SK-N-SH treated with all-trans-retinoic acid at 6 μM for 48 hours (cell line): Measurements from ENCODE around the gene HOMER1.
A peak's percentile ranks its signal among the peaks of the same experiment; 100 is the strongest.

Experiments used
- ATAC-seq: fragments of 200-7000 bp; cut with Tn5 transposase; 3 replicates; pipeline ENCODE4 v1.9.1; 2020; ENCODE audit warnings: mild to moderate bottlenecking, moderate library complexity
- ARNTL ChIP-seq: fragments of 450-650 bp; formaldehyde crosslinking; IDR thresholded peaks from 2 replicates; pipeline ENCODE4 v1.5.0; 2020; ENCODE audit warnings: low read depth, mild to moderate bottlenecking, moderate library complexity, borderline replicate concordance
- CSDC2 ChIP-seq: fragments of 250-450 bp; sonication (Bioruptor Pico); IDR thresholded peaks from 2 replicates; pipeline ENCODE4 v1.5.0; 2020; ENCODE audit warnings: mild to moderate bottlenecking, moderate library complexity
- GLIS3 ChIP-seq: fragments of 250-450 bp; sonication (Bioruptor Pico); IDR thresholded peaks from 2 replicates; pipeline ENCODE4 v1.5.0; 2020; ENCODE audit warnings: mild to moderate bottlenecking, moderate library complexity
- ISL1 ChIP-seq: fragments of 250-450 bp; sonication (Bioruptor Pico); IDR thresholded peaks from 2 replicates; pipeline ENCODE4 v2.1.2; 2022; ENCODE audit warnings: mild to moderate bottlenecking, moderate library complexity
- OSR1 ChIP-seq: fragments of 250-450 bp; sonication (Bioruptor Pico); IDR thresholded peaks from 2 replicates; pipeline ENCODE4 v1.8.0; 2022; ENCODE audit warnings: moderate library complexity, mild to moderate bottlenecking, inconsistent platforms
- PATZ1 ChIP-seq: fragments of 250-450 bp; sonication (Bioruptor Pico); IDR thresholded peaks from 2 replicates; pipeline ENCODE4 v1.8.0; 2020; ENCODE audit warnings: mild to moderate bottlenecking, moderate library complexity, borderline replicate concordance
- POU6F1 ChIP-seq: fragments of 250-450 bp; sonication (Bioruptor Pico); IDR thresholded peaks from 2 replicates; pipeline ENCODE4 v1.8.0; 2021; ENCODE audit warnings: low read depth, mild to moderate bottlenecking, moderate library complexity, borderline replicate concordance
- PPARA ChIP-seq: fragments of 250-450 bp; sonication (Bioruptor Pico); IDR thresholded peaks from 2 replicates; pipeline ENCODE4 v1.5.0; 2020; ENCODE audit warnings: mild to moderate bottlenecking, borderline replicate concordance
- SNAI2 ChIP-seq: fragments of 250-450 bp; sonication (Bioruptor Pico); IDR thresholded peaks from 2 replicates; pipeline ENCODE4 v1.5.0; 2020; ENCODE audit warnings: mild to moderate bottlenecking, moderate library complexity
- TCF4 ChIP-seq: fragments of 250-450 bp; sonication (Bioruptor Pico); IDR thresholded peaks from 2 replicates; pipeline ENCODE4 v1.8.0; 2021; ENCODE audit warnings: mild to moderate bottlenecking, moderate library complexity, borderline replicate concordance
- TOX ChIP-seq: fragments of 250-450 bp; sonication (Bioruptor Pico); IDR thresholded peaks from 2 replicates; pipeline ENCODE4 v1.8.0; 2021; ENCODE audit warnings: mild to moderate bottlenecking, moderate library complexity, borderline replicate concordance
- ZC3H10 ChIP-seq: fragments of 250-450 bp; sonication (Bioruptor Pico); IDR thresholded peaks from 2 replicates; pipeline ENCODE4 v1.5.1; 2021; ENCODE audit warnings: mild to moderate bottlenecking, moderate library complexity
- ZFP3 ChIP-seq: fragments of 250-450 bp; sonication (Bioruptor Pico); IDR thresholded peaks from 2 replicates; pipeline ENCODE4 v1.5.0; 2020; ENCODE audit warnings: mild to moderate bottlenecking, moderate library complexity
- ZFP30 ChIP-seq: fragments of 450-650 bp; formaldehyde crosslinking; IDR thresholded peaks from 2 replicates; pipeline ENCODE4 v1.5.0; 2022; ENCODE audit warnings: mild to moderate bottlenecking, moderate library complexity
- ZNF565 ChIP-seq: fragments of 450-650 bp; formaldehyde crosslinking; conservative IDR thresholded peaks from 2 replicates; pipeline ENCODE4 v1.5.0; 2020; ENCODE audit warnings: low read depth, mild to moderate bottlenecking, moderate library complexity
- ZNF70 ChIP-seq: fragments of 450-650 bp; formaldehyde crosslinking; IDR thresholded peaks from 2 replicates; pipeline ENCODE4 v1.5.0; 2020; ENCODE audit warnings: mild to moderate bottlenecking, moderate library complexity
- ZNF8 ChIP-seq: fragments of 450-650 bp; formaldehyde crosslinking; IDR thresholded peaks from 2 replicates; pipeline ENCODE4 v1.5.0; 2020; ENCODE audit warnings: mild to moderate bottlenecking, moderate library complexity
- TF ChIP-seq, protein P1 (sequence below): fragments of 250-450 bp; sonication (Bioruptor Pico); IDR thresholded peaks from 2 replicates; pipeline ENCODE4 v1.5.1; 2021; ENCODE audit warnings: mild to moderate bottlenecking, moderate library complexity

The HOMER1 gene

DNA sequence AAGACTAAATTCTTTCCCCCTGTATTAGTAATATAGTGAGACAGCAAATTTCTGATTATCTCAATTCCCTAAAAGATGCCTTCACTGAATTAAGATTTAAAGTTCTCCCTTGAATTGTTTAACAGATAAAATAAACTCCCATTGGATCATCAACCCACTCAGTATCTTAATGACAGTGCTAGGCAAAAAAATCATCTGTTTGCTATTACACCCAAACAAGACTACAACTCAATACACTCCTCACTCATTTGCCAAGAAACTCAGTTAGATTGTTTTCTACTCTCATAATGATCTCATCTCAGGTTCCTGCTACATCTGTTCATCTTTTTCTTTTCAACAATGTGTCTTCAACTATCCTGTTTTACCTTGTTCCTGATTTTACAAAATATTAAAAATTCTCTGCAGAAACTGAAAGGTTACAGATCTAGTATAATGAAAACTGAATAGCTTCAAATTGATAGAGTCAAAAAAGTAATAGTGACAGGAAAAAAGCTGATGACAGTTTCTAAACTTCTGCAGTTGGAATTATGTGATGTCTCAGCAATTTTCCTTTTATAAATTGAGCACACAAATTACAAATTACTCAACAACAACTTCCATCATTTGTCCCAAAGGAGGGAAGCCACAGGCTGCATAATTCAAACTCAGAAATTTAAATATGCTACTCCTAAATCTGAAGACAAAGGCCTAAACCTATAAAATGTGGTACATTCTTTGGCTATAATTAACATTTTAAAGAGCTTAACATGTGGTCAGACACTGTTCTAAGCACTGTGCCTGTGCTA lies 39.4 kb downstream of the HOMER1 start:
- ATAC-seq: peak; percentile 63; the same call in 2 of the 3 replicates
- TF ChIP-seq OSR1 (CRISPR knock-in tag) (no peak), ISL1 (CRISPR knock-in tag) (peak; percentile 17; the same call in 1 of the 2 replicates)
- TF ChIP-seq, all 23 proteins: peak for 1

DNA sequence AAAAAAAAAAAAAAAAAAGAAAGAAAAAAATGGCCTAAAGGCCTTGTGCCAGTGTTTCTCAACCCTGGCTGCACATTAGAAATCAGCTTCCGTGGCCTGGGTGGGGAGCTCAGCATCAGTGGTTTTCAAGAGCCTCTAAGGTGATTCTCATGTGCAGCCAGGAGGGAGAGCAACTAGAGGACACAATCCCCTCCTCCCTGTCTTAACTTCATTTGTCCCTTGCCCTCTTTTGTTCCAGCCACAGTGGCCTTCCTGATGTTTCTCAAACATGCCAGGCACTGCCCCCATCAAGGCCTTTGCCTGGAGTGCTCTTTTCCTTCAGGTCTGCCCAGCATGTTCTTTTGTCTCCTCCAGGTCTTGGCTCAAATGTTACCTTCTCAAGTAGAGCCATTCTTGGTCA lies 42.4 kb downstream of the HOMER1 start:
- TF ChIP-seq ZFP3 (no peak), SNAI2 (CRISPR knock-in tag) (no peak), ZC3H10 (CRISPR knock-in tag) (no peak), PPARA (CRISPR knock-in tag) (no peak)
- ATAC-seq: no peak

DNA sequence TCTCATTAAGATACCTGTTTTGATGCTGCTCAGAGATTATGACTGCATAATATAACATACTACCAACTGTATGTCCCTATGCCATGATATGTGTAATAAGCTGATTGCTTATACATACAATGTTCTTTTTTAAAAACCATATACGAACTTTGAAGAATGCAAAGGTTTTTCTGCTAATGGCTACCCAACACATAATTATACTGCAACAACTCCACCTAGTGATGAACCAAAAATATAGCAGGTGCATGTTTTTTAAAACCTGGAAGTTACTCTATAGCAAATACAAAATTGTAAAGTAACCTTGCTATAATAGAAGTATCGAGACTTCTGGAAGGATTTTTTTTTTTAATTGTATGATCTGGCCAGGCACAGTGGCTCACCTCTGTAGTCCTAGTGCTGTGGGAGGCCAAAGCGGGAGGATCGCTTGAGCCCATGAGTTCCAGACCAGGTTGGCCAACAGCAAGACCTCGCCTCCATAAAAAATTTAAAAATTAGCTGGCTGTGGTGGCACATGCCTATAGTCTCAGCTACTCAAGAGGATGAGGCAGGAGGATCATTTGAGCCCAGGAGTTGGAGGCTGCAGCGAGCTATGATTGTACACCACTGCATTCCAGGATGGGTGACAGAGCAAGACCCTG lies 49.1 kb downstream of the HOMER1 start:
- TF ChIP-seq ARNTL: no peak
- TF ChIP-seq ZFP3: no peak
- no peak for TF ChIP-seq ZNF8 (CRISPR knock-in tag)
- TF ChIP-seq ZNF70 (CRISPR knock-in tag): no peak
- no peak for TF ChIP-seq ISL1 (CRISPR knock-in tag)
- TF ChIP-seq PPARA (CRISPR knock-in tag): no peak
- TF ChIP-seq ZNF565 (CRISPR knock-in tag): no peak
- TF ChIP-seq ZFP30 (CRISPR knock-in tag): no peak
- no peak for TF ChIP-seq CSDC2 (CRISPR knock-in tag)
- ATAC-seq: peak; percentile 77

DNA sequence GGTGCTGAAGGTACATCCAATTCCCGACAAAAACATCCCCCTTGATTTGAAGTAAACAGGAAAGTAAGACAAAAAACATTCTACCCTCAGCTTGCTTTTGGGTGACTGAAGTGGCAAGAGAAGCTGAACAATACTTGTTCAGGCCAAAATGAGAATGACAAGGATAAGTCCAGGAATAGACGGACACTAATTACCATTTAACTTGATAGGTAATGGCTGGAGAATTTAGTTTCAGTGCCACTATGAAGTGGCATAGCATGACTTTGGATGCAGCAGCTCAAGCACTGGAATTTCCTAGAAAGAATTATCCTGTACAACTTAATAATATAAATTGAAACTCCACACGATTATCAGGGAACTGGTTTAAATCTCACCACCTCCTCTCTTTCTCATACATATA lies 49.7 kb downstream of the HOMER1 start:
- ATAC-seq: no peak; the same call in 2 of the 3 replicates
- no peak for TF ChIP-seq ZNF8 (CRISPR knock-in tag)
- TF ChIP-seq ZFP30 (CRISPR knock-in tag): no peak
- TF ChIP-seq ARNTL: no peak
- TF ChIP-seq PATZ1: no peak
- TF ChIP-seq, all 23 proteins: peak for 0

DNA sequence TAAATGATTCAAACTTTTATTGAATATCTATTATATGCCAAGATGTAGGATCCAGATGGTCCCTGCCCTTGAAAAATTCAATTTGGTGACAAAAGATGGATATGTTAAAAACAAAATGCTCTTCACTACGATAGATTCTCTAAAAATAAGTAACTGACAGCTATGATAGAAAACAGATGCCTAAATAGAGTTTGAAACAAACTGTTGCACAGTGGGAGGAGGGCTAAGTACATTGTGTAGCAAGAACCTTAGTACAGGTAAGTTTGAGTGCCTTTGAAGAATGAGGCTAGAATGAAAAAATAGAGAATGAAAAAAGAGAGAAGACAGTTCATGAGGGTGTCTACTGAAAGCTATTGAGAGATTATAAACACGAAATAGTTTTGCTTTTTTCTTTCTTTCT lies 54.3 kb downstream of the HOMER1 start:
- TF ChIP-seq ZFP3: no peak
- TF ChIP-seq TCF4 (CRISPR knock-in tag): peak; percentile 42; the same call in 1 of the 2 replicates
- peak; percentile 56 for TF ChIP-seq ISL1 (CRISPR knock-in tag)
- no peak; the same call in 2 of the 3 replicates for ATAC-seq

- no peak; the same call in 2 of the 3 replicates for ATAC-seq
- no peak for TF ChIP-seq ZFP3
- no peak for TF ChIP-seq GLIS3 (CRISPR knock-in tag)
- TF ChIP-seq SNAI2 (CRISPR knock-in tag): no peak
- TF ChIP-seq, protein P1, sequence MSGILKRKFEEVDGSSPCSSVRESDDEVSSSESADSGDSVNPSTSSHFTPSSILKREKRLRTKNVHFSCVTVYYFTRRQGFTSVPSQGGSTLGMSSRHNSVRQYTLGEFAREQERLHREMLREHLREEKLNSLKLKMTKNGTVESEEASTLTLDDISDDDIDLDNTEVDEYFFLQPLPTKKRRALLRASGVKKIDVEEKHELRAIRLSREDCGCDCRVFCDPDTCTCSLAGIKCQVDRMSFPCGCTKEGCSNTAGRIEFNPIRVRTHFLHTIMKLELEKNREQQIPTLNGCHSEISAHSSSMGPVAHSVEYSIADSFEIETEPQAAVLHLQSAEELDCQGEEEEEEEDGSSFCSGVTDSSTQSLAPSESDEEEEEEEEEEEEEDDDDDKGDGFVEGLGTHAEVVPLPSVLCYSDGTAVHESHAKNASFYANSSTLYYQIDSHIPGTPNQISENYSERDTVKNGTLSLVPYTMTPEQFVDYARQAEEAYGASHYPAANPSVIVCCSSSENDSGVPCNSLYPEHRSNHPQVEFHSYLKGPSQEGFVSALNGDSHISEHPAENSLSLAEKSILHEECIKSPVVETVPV (CRISPR knock-in tag): no peak
- TF ChIP-seq TOX (CRISPR knock-in tag): no peak
- no peak for TF ChIP-seq POU6F1
Measured at GRCh38 chr5:79456890-79457583, 56.9 kb downstream of the HOMER1 start.
